HG02571 (cell line): ENCODE measurements around the gene SYNRG.
"Not testable (repeated sequence)": the region's sequence is repeated elsewhere in the genome, so short reads cannot be mapped to it uniquely, and the experiment has no call there.

Experiments used
- ATAC-seq: cut with Tn5 transposase; IDR thresholded peaks from one replicate; pipeline ENCODE4 v1.9.1; 2021; ENCODE audit warnings: mild to moderate bottlenecking, moderate library complexity; ENCODE audit not compliant: unreplicated experiment

Gene SYNRG

GRCh38 chr17:37609170-37610040 lies at the start of gene SYNRG:
Gene SYNRG, minus strand, starts transcription at chr17:37609418. Its CDS starts 63 bp downstream, at chr17:37609355.
- ATAC-seq, result peak; percentile 88

GRCh38 chr17:37657202-37657601 lies 48.0 kb upstream of the SYNRG start:
- no peak for ATAC-seq

GRCh38 chr17:37651849-37652248 lies 42.6 kb upstream of the SYNRG start:
- no peak for ATAC-seq

- no peak for ATAC-seq
Measured at GRCh38 chr17:37650419-37651003, 41.3 kb upstream of the SYNRG start.

- ATAC-seq, result no peak
Measured at GRCh38 chr17:37648555-37648954, 39.3 kb upstream of the SYNRG start.

- ATAC-seq, result no peak
Measured at GRCh38 chr17:37647856-37648255, 38.6 kb upstream of the SYNRG start.

GRCh38 chr17:37643869-37644268 lies 34.7 kb upstream of the SYNRG start:
- ATAC-seq, result no peak

GRCh38 chr17:37643118-37643766 lies 34.0 kb upstream of the SYNRG start, which contains the start of gene DDX52:
Gene DDX52, minus strand, starts transcription at chr17:37643446. Its CDS starts 26 bp downstream, at chr17:37643420.
- ATAC-seq, result no peak

- no peak for ATAC-seq
Measured at GRCh38 chr17:37642681-37643080, 33.5 kb upstream of the SYNRG start.

GRCh38 chr17:37640015-37640414 lies 30.8 kb upstream of the SYNRG start:
- no peak for ATAC-seq

GRCh38 chr17:37637956-37638355 lies 28.7 kb upstream of the SYNRG start:
- ATAC-seq, result no peak

GRCh38 chr17:37616430-37616829 lies 7.2 kb upstream of the SYNRG start:
- not testable (repeated sequence) for ATAC-seq

GRCh38 chr17:37614823-37615222 lies 5.6 kb upstream of the SYNRG start:
- ATAC-seq, result no peak

- no peak for ATAC-seq
Measured at GRCh38 chr17:37614391-37614790, 5.2 kb upstream of the SYNRG start.

- ATAC-seq, result no peak
Measured at GRCh38 chr17:37610971-37611370, 1.8 kb upstream of the SYNRG start.

GRCh38 chr17:37610041-37610420 lies 813 bp upstream of the SYNRG start:
- ATAC-seq, result not testable (repeated sequence)

GRCh38 chr17:37608351-37609169 lies 658 bp downstream of the SYNRG start:
- peak; percentile 16 for ATAC-seq

GRCh38 chr17:37607637-37608331 lies 1.4 kb downstream of the SYNRG start:
- ATAC-seq, result no peak

GRCh38 chr17:37605813-37606505 lies 3.3 kb downstream of the SYNRG start:
- ATAC-seq, result no peak

- no peak for ATAC-seq
Measured at GRCh38 chr17:37605081-37605480, 4.1 kb downstream of the SYNRG start.
